Glutamatergic neuron (in vitro differentiated cells): ENCODE results near the gene KMT2A. TPM values are rescaled to one million over a fixed set of nuclear protein-coding genes. Genes with fewer than 3 reads are reported as not detected.

ENCODE experiments used
- DNase-seq: peaks from one replicate; pipeline ENCODE4 v3.0.0; 2022
- H3K27ac Mint-ChIP-seq: one replicate; pipeline ENCODE4 v1.8.0; 2020; ENCODE audit warnings: mild to moderate bottlenecking, mixed read lengths, inconsistent platforms; ENCODE audit not compliant: unreplicated experiment
- H3K27me3 Mint-ChIP-seq: one replicate; pipeline ENCODE4 v1.8.0; 2020; ENCODE audit warnings: mild to moderate bottlenecking, moderate library complexity, mixed read lengths, inconsistent platforms; ENCODE audit not compliant: unreplicated experiment
- H3K36me3 Mint-ChIP-seq: one replicate; pipeline ENCODE4 v1.8.0; 2020; ENCODE audit warnings: mild to moderate bottlenecking, mixed read lengths, inconsistent platforms; ENCODE audit not compliant: unreplicated experiment
- H3K4me1 Mint-ChIP-seq: one replicate; pipeline ENCODE4 v1.8.0; 2020; ENCODE audit warnings: mild to moderate bottlenecking, low read depth, mixed read lengths, inconsistent platforms; ENCODE audit not compliant: unreplicated experiment
- H3K4me3 Mint-ChIP-seq: one replicate; pipeline ENCODE4 v1.8.0; 2020; ENCODE audit warnings: mild to moderate bottlenecking, mixed read lengths, inconsistent platforms; ENCODE audit not compliant: unreplicated experiment
- H3K9me3 Mint-ChIP-seq: one replicate; pipeline ENCODE4 v1.8.0; 2020; ENCODE audit warnings: mild to moderate bottlenecking, moderate library complexity, mixed read lengths, inconsistent platforms; ENCODE audit not compliant: unreplicated experiment
- CTCF ChIP-seq: fragments of 200-600 bp; sonication (generic); IDR thresholded peaks from one replicate; pipeline ENCODE4 v1.5.0; 2021; ENCODE audit not compliant: partially characterized antibody, unreplicated experiment
- total RNA-seq: library from RNA; stranded (reverse); fragmentation: NEBNext Ultra II Directional; extraction: Animal tissue kit (Norgen Biotek cat#: 25700); gene quantifications from one replicate; pipeline ENCODE4 v1.2.1, GENCODE V29; 2021; ENCODE audit not compliant: unreplicated experiment

Gene KMT2A
- total RNA-seq, 1 donor from 2014 or later: 132 TPM

- no peaks in the 10 kb centered on the region for H3K9me3 Mint-ChIP-seq
- no peak overlapping the region for H3K27ac Mint-ChIP-seq
- no peaks in the 10 kb centered on the region for H3K36me3 Mint-ChIP-seq
- no peaks in the 10 kb centered on the region for H3K27me3 Mint-ChIP-seq
- H3K4me3 Mint-ChIP-seq: no peak overlapping the region
- H3K4me1 Mint-ChIP-seq: no peaks in the 10 kb centered on the region
- peak; percentile 75 for DNase-seq
- peak; percentile 80 for TF ChIP-seq CTCF
These were observed 52.3 kb downstream of the KMT2A start for GRCh38 chr11:118488480-118489109.

GRCh38 chr11:118491041-118491440 lies 54.7 kb downstream of the KMT2A start:
- Mint-ChIP-seq H3K9me3 (no peaks in the 10 kb centered on the region), H3K36me3 (no peaks in the 10 kb centered on the region), H3K27me3 (no peaks in the 10 kb centered on the region), H3K27ac (peak overlapping the region; percentile 15), H3K4me1 (no peaks in the 10 kb centered on the region), H3K4me3 (no peak overlapping the region)
- no peak for DNase-seq
- TF ChIP-seq CTCF: no peak

- Mint-ChIP-seq H3K9me3 (no peaks in the 10 kb centered on the region), H3K27ac (no peak overlapping the region), H3K4me3 (no peak overlapping the region), H3K36me3 (no peaks in the 10 kb centered on the region), H3K27me3 (peaks cover 2% of the 10 kb centered on the region), H3K4me1 (no peaks in the 10 kb centered on the region)
- no peak for TF ChIP-seq CTCF
- DNase-seq: no peak
These were observed 61.5 kb downstream of the KMT2A start for GRCh38 chr11:118497831-118498230.

GRCh38 chr11:118503216-118503615 lies 66.9 kb downstream of the KMT2A start:
- H3K4me3 Mint-ChIP-seq: no peak overlapping the region
- no peaks in the 10 kb centered on the region for H3K36me3 Mint-ChIP-seq
- TF ChIP-seq CTCF: no peak
- no peak for DNase-seq
- H3K9me3 Mint-ChIP-seq: no peaks in the 10 kb centered on the region
- no peak overlapping the region for H3K27ac Mint-ChIP-seq
- H3K4me1 Mint-ChIP-seq: no peaks in the 10 kb centered on the region
- peaks cover 2% of the 10 kb centered on the region for H3K27me3 Mint-ChIP-seq

- no peak overlapping the region for H3K27ac Mint-ChIP-seq
These were observed 75.3 kb downstream of the KMT2A start for GRCh38 chr11:118511601-118512000.

More at GRCh38 chr11:118511601-118512000, 75.3 kb downstream of the KMT2A start:
- H3K27me3 Mint-ChIP-seq: no peaks in the 10 kb centered on the region
- H3K36me3 Mint-ChIP-seq: peaks cover 7% of the 10 kb centered on the region
- no peak overlapping the region for H3K4me3 Mint-ChIP-seq
- H3K9me3 Mint-ChIP-seq: peaks cover 3% of the 10 kb centered on the region
- H3K4me1 Mint-ChIP-seq: no peaks in the 10 kb centered on the region
- no peak for TF ChIP-seq CTCF
- no peak for DNase-seq
